ENCODE data around the gene CLECL1. TPM values are rescaled to one million over a fixed set of nuclear protein-coding genes. Genes with fewer than 3 reads are reported as not detected.

The CLECL1 gene
- total and polyA plus RNA-seq, 12 donors: 0.38 to 1.9 (median 1.2) TPM; not detected in 4

DNA sequence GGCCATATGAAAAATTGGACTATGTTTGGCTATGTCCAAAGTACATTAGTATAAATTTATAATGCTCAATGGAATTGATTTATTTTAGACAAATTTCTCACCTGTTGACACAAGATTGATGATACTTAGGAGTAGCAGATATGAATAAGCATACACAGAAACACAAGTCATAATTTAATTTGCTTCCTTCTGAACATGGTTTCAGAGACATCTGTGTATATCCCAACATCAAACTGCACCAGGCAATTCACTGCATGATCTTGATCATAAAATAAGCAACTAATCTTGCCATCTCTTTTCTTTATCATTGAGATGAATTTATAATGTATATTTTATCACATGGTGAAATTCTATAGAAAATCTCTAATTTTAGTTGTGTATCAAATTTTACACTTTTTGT, 3.8 kb downstream of the CLECL1 start:
- no peaks in the 10 kb centered on the region for H3K27me3 ChIP-seq
- no peak for DNase-seq
- H3K4me1 ChIP-seq (replicated peaks in 1 of 2): no peaks in the 10 kb centered on the region
- H3K27ac ChIP-seq: no peak overlapping the region
- intact Hi-C loops (cut with DNase I): no loop called here
- no peak overlapping the region for H3K4me3 ChIP-seq
- H3K36me3 ChIP-seq (replicated peaks in 1 of 2): no peaks in the 10 kb centered on the region
- TF ChIP-seq POLR2A (IDR thresholded peaks at IDR 0.05): no peak
- TF ChIP-seq, protein P1, sequence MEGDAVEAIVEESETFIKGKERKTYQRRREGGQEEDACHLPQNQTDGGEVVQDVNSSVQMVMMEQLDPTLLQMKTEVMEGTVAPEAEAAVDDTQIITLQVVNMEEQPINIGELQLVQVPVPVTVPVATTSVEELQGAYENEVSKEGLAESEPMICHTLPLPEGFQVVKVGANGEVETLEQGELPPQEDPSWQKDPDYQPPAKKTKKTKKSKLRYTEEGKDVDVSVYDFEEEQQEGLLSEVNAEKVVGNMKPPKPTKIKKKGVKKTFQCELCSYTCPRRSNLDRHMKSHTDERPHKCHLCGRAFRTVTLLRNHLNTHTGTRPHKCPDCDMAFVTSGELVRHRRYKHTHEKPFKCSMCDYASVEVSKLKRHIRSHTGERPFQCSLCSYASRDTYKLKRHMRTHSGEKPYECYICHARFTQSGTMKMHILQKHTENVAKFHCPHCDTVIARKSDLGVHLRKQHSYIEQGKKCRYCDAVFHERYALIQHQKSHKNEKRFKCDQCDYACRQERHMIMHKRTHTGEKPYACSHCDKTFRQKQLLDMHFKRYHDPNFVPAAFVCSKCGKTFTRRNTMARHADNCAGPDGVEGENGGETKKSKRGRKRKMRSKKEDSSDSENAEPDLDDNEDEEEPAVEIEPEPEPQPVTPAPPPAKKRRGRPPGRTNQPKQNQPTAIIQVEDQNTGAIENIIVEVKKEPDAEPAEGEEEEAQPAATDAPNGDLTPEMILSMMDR (IDR thresholded peaks at IDR 0.05): no peak
- no peaks in the 10 kb centered on the region for H3K9me3 ChIP-seq (replicated peaks in 1 of 3)

DNA sequence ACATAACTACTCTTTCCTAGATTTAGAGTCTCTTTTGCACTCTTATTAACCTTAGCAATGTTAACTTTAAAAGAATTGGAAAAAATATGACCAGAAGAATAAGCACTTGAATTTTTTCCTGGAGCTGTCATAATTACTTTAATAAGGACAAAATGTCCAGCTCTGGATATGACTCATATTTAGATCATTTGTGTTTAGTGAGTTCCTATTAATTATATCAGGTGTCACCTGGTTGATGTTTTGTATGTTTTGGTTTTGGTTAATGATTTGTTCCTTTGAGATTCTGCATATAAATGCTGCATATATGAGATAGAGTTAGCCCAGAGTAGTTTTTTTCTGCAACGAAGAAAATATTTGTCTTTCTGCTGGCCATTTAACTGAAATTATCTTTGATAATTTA, 5.1 kb downstream of the CLECL1 start:
- WGBS, 4 donors: 69 to 75% (median 74%) methylated on average over 1 of the region's 1 CpG
- Histone ChIP-seq H3K27ac (no peak overlapping the region), H3K36me3 (replicated peaks in 1 of 2) (no peaks in the 10 kb centered on the region), H3K4me1 (replicated peaks in 1 of 2) (no peaks in the 10 kb centered on the region), H3K9me3 (replicated peaks in 1 of 3) (no peaks in the 10 kb centered on the region), H3K4me3 (no peak overlapping the region), H3K27me3 (no peaks in the 10 kb centered on the region)
- no peak for DNase-seq
- intact Hi-C loops (cut with DNase I): no loop called here
- TF ChIP-seq, protein P1 (IDR thresholded peaks at IDR 0.05): no peak
- TF ChIP-seq POLR2A (IDR thresholded peaks at IDR 0.05): no peak

DNA sequence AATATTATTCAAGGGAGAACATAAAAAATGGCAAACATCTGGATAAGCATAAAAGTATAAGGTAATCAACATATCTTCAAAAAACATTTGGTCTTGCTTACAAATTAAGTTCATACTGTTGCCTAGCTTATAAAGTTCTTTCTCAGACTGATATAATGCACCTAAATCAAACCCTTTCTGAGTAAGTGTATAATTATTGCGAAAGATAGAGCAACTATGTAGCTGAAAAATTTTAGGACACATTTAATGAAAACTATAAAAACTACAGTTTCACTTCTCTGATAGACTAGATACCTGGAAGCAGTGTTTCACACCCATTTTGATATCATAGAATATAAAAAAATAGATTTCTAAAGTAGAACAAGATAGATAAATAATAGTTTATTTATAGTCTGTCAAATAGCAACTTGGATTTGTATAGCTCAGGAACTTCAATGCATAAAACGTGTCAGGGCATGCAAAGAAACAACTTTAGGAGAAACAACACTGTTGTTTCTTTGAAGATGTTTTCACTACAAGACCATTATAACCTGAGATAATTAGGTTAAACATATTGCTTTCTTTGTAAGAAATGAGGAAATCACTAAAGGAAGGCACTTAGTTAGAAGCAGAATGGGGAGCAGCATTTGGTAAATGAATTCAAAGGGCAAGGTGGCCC, 7.6 kb downstream of the CLECL1 start:
- no peak overlapping the region for H3K27ac ChIP-seq
- intact Hi-C loops (cut with DNase I): no loop called here

DNA sequence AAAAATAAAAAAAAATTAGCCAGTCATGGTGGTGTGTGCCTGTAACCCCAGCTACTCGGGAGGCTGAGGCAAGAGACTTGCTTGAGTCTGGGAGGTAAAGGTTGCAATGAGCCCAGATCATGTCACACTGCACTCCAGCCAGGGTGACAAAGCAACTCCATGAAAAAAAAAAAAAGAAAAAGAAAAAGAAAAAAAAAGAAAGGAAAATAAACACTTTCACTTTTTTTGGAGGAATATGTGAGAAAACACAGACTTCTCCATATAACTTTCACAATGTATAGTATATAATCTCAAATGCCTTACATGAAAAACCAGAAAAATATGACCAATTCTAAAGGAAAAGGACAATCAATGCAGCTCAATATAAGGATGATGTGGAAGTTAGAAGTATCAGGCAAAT, 8.9 kb downstream of the CLECL1 start:
- Histone ChIP-seq H3K4me3 (no peak overlapping the region), H3K27me3 (no peaks in the 10 kb centered on the region), H3K27ac (no peak overlapping the region), H3K36me3 (replicated peaks in 1 of 2) (no peaks in the 10 kb centered on the region), H3K9me3 (replicated peaks in 1 of 3) (no peaks in the 10 kb centered on the region), H3K4me1 (replicated peaks in 1 of 2) (no peaks in the 10 kb centered on the region)
- 78 to 88% (median 82%) methylated on average over 1 of the region's 1 CpG for WGBS, 4 donors
- DNase-seq: no peak
- intact Hi-C loops (cut with DNase I): no loop called here
- TF ChIP-seq, protein P1 (IDR thresholded peaks at IDR 0.05): no peak
- TF ChIP-seq POLR2A (IDR thresholded peaks at IDR 0.05): no peak

More for the DNA sequence above, 7.6 kb downstream of the CLECL1 start:
- DNase-seq: no peak
- H3K36me3 ChIP-seq (replicated peaks in 1 of 2): no peaks in the 10 kb centered on the region
- TF ChIP-seq POLR2A (IDR thresholded peaks at IDR 0.05): no peak
- TF ChIP-seq, protein P1 (IDR thresholded peaks at IDR 0.05): no peak
- WGBS, 4 donors: 62 to 85% (median 84%) methylated on average over 2 of the region's 2 CpGs
- H3K9me3 ChIP-seq (replicated peaks in 1 of 3): no peaks in the 10 kb centered on the region
- no peak overlapping the region for H3K4me3 ChIP-seq
- no peaks in the 10 kb centered on the region for H3K4me1 ChIP-seq (replicated peaks in 1 of 2)
- H3K27me3 ChIP-seq: no peaks in the 10 kb centered on the region
